ENCODE measurements around the gene PLP1. TPM values are rescaled to one million over a fixed set of nuclear protein-coding genes. Genes with fewer than 3 reads are reported as not detected.
"Not testable (repeated sequence)": the region's sequence is repeated elsewhere in the genome, so short reads cannot be mapped to it uniquely, and the experiment has no call there.

Gene PLP1
- polyA plus RNA-seq (ENCODE audit: insufficient read length in 4 of 4): 10 to 100 TPM in 3 of 4 donors, 1 to 10 TPM in 1; 5.1 to 77.9 (median 15.6) TPM

GRCh38 chrX:103776546-103776945 is at the start of gene PLP1:
PLP1 (plus strand) TSS chrX:103776840; CDS start chrX:103776996, 156 bp downstream.
- no peak for DNase-seq (ENCODE audit: low read depth in 4 of 4, low spot score in 3 of 4)

- no peak for DNase-seq (ENCODE audit: low read depth in 4 of 4, low spot score in 3 of 4)
Observed at GRCh38 chrX:103727115-103727514, 49.5 kb upstream of the PLP1 start.

- DNase-seq (ENCODE audit: low read depth in 4 of 4, low spot score in 3 of 4): no peak
Observed at GRCh38 chrX:103729015-103729414, 47.6 kb upstream of the PLP1 start.

- DNase-seq (ENCODE audit: low read depth in 4 of 4, low spot score in 3 of 4): no peak
Observed at GRCh38 chrX:103730147-103730795, 46.4 kb upstream of the PLP1 start.

- no peak for DNase-seq (ENCODE audit: low read depth in 4 of 4, low spot score in 3 of 4)
Observed at GRCh38 chrX:103730796-103731493, 45.7 kb upstream of the PLP1 start.

- DNase-seq (ENCODE audit: low read depth in 4 of 4, low spot score in 3 of 4): no peak
Observed at GRCh38 chrX:103733017-103733416, 43.6 kb upstream of the PLP1 start.

GRCh38 chrX:103734125-103734760 is 42.4 kb upstream of the PLP1 start:
- no peak for DNase-seq (ENCODE audit: low read depth in 4 of 4, low spot score in 3 of 4)

- DNase-seq (ENCODE audit: low read depth in 4 of 4, low spot score in 3 of 4): no peak
Observed at GRCh38 chrX:103737696-103738095, 38.9 kb upstream of the PLP1 start.

GRCh38 chrX:103739421-103739820 is 37.2 kb upstream of the PLP1 start:
- no peak for DNase-seq (ENCODE audit: low read depth in 4 of 4, low spot score in 3 of 4)

GRCh38 chrX:103741879-103742278 is 34.8 kb upstream of the PLP1 start:
- no peak for DNase-seq (ENCODE audit: low read depth in 4 of 4, low spot score in 3 of 4)

GRCh38 chrX:103742339-103742738 is 34.3 kb upstream of the PLP1 start:
- no peak for DNase-seq (ENCODE audit: low read depth in 4 of 4, low spot score in 3 of 4)

- no peak for DNase-seq (ENCODE audit: low read depth in 4 of 4, low spot score in 3 of 4)
Observed at GRCh38 chrX:103747163-103747562, 29.5 kb upstream of the PLP1 start.

- DNase-seq (ENCODE audit: low read depth in 4 of 4, low spot score in 3 of 4): no peak
Observed at GRCh38 chrX:103754401-103754800, 22.2 kb upstream of the PLP1 start.

- no peak for DNase-seq (ENCODE audit: low read depth in 4 of 4, low spot score in 3 of 4)
Observed at GRCh38 chrX:103756736-103757135, 19.9 kb upstream of the PLP1 start.

GRCh38 chrX:103758555-103758954 is 18.1 kb upstream of the PLP1 start:
- DNase-seq (ENCODE audit: low read depth in 4 of 4, low spot score in 3 of 4): no peak

GRCh38 chrX:103763541-103763940 is 13.1 kb upstream of the PLP1 start:
- not testable (repeated sequence) for DNase-seq (ENCODE audit: low read depth in 4 of 4, low spot score in 3 of 4)

GRCh38 chrX:103766813-103767555 is 9.7 kb upstream of the PLP1 start:
- DNase-seq (ENCODE audit: low read depth in 4 of 4, low spot score in 3 of 4): not testable (repeated sequence)

GRCh38 chrX:103773445-103773844 is 3.2 kb upstream of the PLP1 start:
- no peak for DNase-seq (ENCODE audit: low read depth in 4 of 4, low spot score in 3 of 4)

GRCh38 chrX:103774070-103774642 is 2.5 kb upstream of the PLP1 start:
- no peak for DNase-seq (ENCODE audit: low read depth in 4 of 4, low spot score in 3 of 4)

- DNase-seq (ENCODE audit: low read depth in 4 of 4, low spot score in 3 of 4): no peak
Observed at GRCh38 chrX:103779141-103779789, 2.6 kb downstream of the PLP1 start.
